DOHH2 (cell line): ENCODE results near the gene HDAC4.

Experiments
- H3F3A ChIP-seq: fragments of 200-600 bp; sonication (generic), shearing (Covaris generic); 2 replicates; pipeline ENCODE4 v1.6.0; 2016; ENCODE audit warnings: antibody characterized with exemption, mild to moderate bottlenecking; ENCODE audit not compliant: control insufficient read depth, insufficient read depth
- H3K27ac ChIP-seq: fragments of 200-600 bp; sonication (generic); 2 replicates; pipeline ENCODE4 v1.5.1; 2014; ENCODE audit warnings: low read depth, mild to moderate bottlenecking, low read length, moderate library complexity
- H3K27me3 ChIP-seq: fragments of 200-600 bp; sonication (generic); 2 replicates; pipeline ENCODE4 v1.6.1; 2014; ENCODE audit warnings: mild to moderate bottlenecking, low read length, mixed read lengths; ENCODE audit not compliant: control insufficient read depth
- H3K36me3 ChIP-seq: fragments of 200-600 bp; sonication (generic); 2 replicates; pipeline ENCODE4 v1.6.1; 2014; ENCODE audit warnings: mild to moderate bottlenecking, low read length, moderate library complexity, mixed read lengths; ENCODE audit not compliant: control insufficient read depth
- H3K4me1 ChIP-seq: fragments of 200-600 bp; sonication (generic); 2 replicates; pipeline ENCODE4 v1.6.1; 2014; ENCODE audit warnings: mild to moderate bottlenecking, low read length, mixed read lengths; ENCODE audit not compliant: control insufficient read depth
- H3K4me2 ChIP-seq: fragments of 200-600 bp; sonication (generic); 2 replicates; pipeline ENCODE4 v1.6.0; 2014; ENCODE audit warnings: mild to moderate bottlenecking, low read length, moderate library complexity
- H3K4me3 ChIP-seq: fragments of 200-600 bp; sonication (generic); 2 replicates; pipeline ENCODE4 v1.5.1; 2014; ENCODE audit warnings: mild to moderate bottlenecking, low read length, mixed read lengths
- H3K79me2 ChIP-seq: fragments of 200-600 bp; sonication (generic); 2 replicates; pipeline ENCODE4 v1.6.1; 2014; ENCODE audit warnings: mild to moderate bottlenecking, low read length, mixed read lengths; ENCODE audit not compliant: control insufficient read depth
- H3K9me2 ChIP-seq: fragments of 200-600 bp; sonication (generic); replicated peaks from 2 replicates; pipeline ENCODE4 v1.6.1; 2014; ENCODE audit warnings: mild to moderate bottlenecking, low read length, mixed read lengths; ENCODE audit not compliant: control insufficient read depth
- H3K9me3 ChIP-seq: fragments of 200-600 bp; sonication (generic); 2 replicates; pipeline ENCODE4 v1.6.1; 2014; ENCODE audit warnings: antibody characterized with exemption, low read length, mixed read lengths; ENCODE audit not compliant: control insufficient read depth, insufficient read depth
- H4K20me1 ChIP-seq: fragments of 200-600 bp; sonication (generic); 2 replicates; pipeline ENCODE4 v1.6.0; 2014; ENCODE audit warnings: low read depth, mild to moderate bottlenecking, antibody characterized with exemption, low read length, moderate library complexity; ENCODE audit not compliant: control insufficient read depth, insufficient read depth
- CTCF ChIP-seq: fragments of 200-600 bp; sonication (generic); IDR thresholded peaks from one replicate; pipeline ENCODE4 v1.5.1; 2014; ENCODE audit warnings: antibody characterized with exemption, mild to moderate bottlenecking, low read depth, low read length; ENCODE audit not compliant: poor library complexity, severe bottlenecking
- EZH2phosphoT487 ChIP-seq: fragments of 200-600 bp; sonication (generic); IDR thresholded peaks from 2 replicates; pipeline ENCODE4 v1.6.1; 2017; ENCODE audit warnings: borderline replicate concordance, mild to moderate bottlenecking, antibody characterized with exemption, low read length, moderate library complexity, mixed read lengths

HDAC4 gene

GRCh38 chr2:239098288-239098970 is 302.4 kb downstream of the HDAC4 start:
- Histone ChIP-seq H3K9me2 (no peaks in the 10 kb centered on the region), H3K4me3 (no peak overlapping the region), H3K36me3 (no peaks in the 10 kb centered on the region), H3K9me3 (no peaks in the 10 kb centered on the region), H3K27me3 (no peaks in the 10 kb centered on the region), H3K27ac (no peak overlapping the region), H3K79me2 (no peaks in the 10 kb centered on the region), H3K4me2 (no peak overlapping the region), H3K4me1 (no peaks in the 10 kb centered on the region), H3F3A (no peaks in the 10 kb centered on the region), H4K20me1 (no peaks in the 10 kb centered on the region)
- TF ChIP-seq CTCF: no peak
- no peak for TF ChIP-seq EZH2phosphoT487

- no peak for TF ChIP-seq CTCF
- no peak for TF ChIP-seq EZH2phosphoT487
- no peak overlapping the region for H3K4me2 ChIP-seq
- H3F3A ChIP-seq: no peaks in the 10 kb centered on the region
- H3K27ac ChIP-seq: no peak overlapping the region
- no peaks in the 10 kb centered on the region for H4K20me1 ChIP-seq
- no peaks in the 10 kb centered on the region for H3K4me1 ChIP-seq
- H3K9me2 ChIP-seq: no peaks in the 10 kb centered on the region
- H3K79me2 ChIP-seq: no peaks in the 10 kb centered on the region
- H3K9me3 ChIP-seq: no peaks in the 10 kb centered on the region
- H3K27me3 ChIP-seq: no peaks in the 10 kb centered on the region
- H3K36me3 ChIP-seq: no peaks in the 10 kb centered on the region
- H3K4me3 ChIP-seq: no peak overlapping the region
Observed at GRCh38 chr2:239097428-239097696, 303.5 kb downstream of the HDAC4 start.

DNA sequence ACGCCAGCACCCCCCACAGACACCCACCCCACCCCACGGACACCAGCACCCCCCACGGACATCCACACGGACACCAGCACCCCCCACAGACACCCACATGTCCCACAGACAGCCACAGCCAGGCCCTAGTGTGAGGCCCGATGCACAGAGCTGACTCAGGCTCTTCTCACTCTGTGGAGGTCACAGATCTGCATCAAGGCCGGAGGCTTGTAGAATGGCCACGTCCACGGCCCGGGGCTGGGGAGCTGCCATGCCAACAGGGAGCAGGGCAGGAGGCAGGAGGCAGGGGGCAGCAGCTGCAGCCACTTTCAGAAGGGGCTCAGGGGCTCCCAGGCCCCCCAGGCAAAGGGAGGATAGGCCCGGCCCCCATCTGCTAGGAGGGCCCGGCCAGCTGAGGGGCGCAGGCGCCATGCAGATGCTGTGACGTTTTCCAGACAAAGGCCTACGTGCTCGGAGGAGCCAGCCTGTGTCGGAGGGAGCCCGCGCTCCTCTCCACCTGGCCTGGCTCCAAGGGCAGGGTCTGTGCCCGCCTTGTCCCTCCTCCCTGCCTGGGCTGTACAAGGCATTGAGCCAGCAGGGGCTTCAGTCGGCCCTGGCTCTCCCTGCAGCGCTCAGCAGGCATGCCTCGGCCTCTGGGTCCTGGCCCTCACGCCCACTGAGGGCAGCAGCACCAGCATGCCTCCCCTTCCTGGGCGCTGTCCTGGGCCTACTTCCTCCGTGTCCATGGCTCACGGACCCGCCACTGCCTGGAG is 304.0 kb downstream of the HDAC4 start:
- no peaks in the 10 kb centered on the region for H3K27me3 ChIP-seq
- no peak overlapping the region for H3K4me3 ChIP-seq
- H3F3A ChIP-seq: no peaks in the 10 kb centered on the region
- TF ChIP-seq EZH2phosphoT487 (no peak), CTCF (no peak)
- H3K9me3 ChIP-seq: no peaks in the 10 kb centered on the region
- H3K36me3 ChIP-seq: no peaks in the 10 kb centered on the region
- no peak overlapping the region for H3K4me2 ChIP-seq
- no peaks in the 10 kb centered on the region for H3K9me2 ChIP-seq
- no peaks in the 10 kb centered on the region for H4K20me1 ChIP-seq
- H3K4me1 ChIP-seq: no peaks in the 10 kb centered on the region
- no peak overlapping the region for H3K27ac ChIP-seq
- no peaks in the 10 kb centered on the region for H3K79me2 ChIP-seq
